ENCODE results near the gene ZCCHC4. TPM values are rescaled to one million over a fixed set of nuclear protein-coding genes. Genes with fewer than 3 reads are reported as not detected.

The ZCCHC4 gene
- total RNA-seq, 3 donors from 2014 or later: 10.7 to 32.1 (median 18.7) TPM

DNA sequence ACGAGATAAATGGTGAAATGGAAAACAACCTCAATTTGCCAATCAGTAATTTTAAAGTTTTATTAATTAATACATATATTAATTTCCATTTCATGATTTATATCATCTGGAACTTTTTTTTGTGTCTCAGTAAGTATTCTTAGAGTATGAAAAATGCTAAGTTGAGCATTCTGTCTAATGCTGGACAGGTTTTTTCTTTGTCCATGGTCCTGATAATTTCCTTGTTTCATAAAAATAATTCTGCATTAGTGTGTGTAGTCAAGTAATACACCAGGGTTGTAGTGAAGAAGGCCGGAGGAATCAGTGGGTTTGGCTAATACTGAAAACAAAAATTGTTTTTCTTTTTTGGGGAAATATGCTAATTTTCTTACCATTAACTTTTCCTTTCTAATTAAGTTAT, 74.4 kb downstream of the ZCCHC4 start:
- Histone ChIP-seq H3K4me3 (no peak overlapping the region), H3K36me3 (peaks cover 18% of the 10 kb centered on the region), H3K9me3 (no peaks in the 10 kb centered on the region), H3K27ac (no peak overlapping the region), H3K4me1 (no peaks in the 10 kb centered on the region), H3K27me3 (no peaks in the 10 kb centered on the region)
- TF ChIP-seq POLR2AphosphoS5 (IDR thresholded peaks at IDR 0.05) (no peak), POLR2A (IDR thresholded peaks at IDR 0.05) (no peak)
- TF ChIP-seq, protein P1, sequence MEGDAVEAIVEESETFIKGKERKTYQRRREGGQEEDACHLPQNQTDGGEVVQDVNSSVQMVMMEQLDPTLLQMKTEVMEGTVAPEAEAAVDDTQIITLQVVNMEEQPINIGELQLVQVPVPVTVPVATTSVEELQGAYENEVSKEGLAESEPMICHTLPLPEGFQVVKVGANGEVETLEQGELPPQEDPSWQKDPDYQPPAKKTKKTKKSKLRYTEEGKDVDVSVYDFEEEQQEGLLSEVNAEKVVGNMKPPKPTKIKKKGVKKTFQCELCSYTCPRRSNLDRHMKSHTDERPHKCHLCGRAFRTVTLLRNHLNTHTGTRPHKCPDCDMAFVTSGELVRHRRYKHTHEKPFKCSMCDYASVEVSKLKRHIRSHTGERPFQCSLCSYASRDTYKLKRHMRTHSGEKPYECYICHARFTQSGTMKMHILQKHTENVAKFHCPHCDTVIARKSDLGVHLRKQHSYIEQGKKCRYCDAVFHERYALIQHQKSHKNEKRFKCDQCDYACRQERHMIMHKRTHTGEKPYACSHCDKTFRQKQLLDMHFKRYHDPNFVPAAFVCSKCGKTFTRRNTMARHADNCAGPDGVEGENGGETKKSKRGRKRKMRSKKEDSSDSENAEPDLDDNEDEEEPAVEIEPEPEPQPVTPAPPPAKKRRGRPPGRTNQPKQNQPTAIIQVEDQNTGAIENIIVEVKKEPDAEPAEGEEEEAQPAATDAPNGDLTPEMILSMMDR (IDR thresholded peaks at IDR 0.05): no peak
- intact Hi-C loops (cut with DNase I; ENCODE audit: low total_unique reads): no loop called here
- DNase-seq (ENCODE audit: low spot score in 2 of 2): no peak

DNA sequence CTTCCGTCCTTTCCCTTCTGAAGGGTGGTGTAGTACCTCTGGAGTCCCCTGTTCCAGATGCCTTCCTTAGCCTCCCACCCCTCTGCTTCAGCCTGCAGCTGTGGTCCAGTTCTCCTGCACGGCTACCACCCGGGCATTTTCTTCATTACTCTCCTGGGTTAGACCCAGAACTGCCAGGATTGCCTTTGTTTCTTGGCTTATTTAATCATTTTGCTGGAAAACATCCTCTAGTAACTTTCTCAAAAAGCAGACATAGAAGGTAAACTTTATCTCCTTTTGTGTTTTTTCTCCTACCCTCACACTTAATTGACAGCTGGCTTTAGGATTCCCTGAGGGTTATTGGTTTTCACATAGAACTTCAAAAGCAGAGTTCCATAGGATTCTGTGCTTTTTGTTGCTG, 84.7 kb downstream of the ZCCHC4 start:
- no peak for DNase-seq (ENCODE audit: low spot score in 2 of 2)
- H3K9me3 ChIP-seq: no peaks in the 10 kb centered on the region
- H3K36me3 ChIP-seq: peaks cover 14% of the 10 kb centered on the region
- no peak overlapping the region for H3K27ac ChIP-seq
- no peaks in the 10 kb centered on the region for H3K27me3 ChIP-seq
- H3K4me1 ChIP-seq: no peaks in the 10 kb centered on the region
- H3K4me3 ChIP-seq: no peak overlapping the region
- TF ChIP-seq, protein P1 (IDR thresholded peaks at IDR 0.05): no peak
- no peak for TF ChIP-seq POLR2A (IDR thresholded peaks at IDR 0.05)
- no peak for TF ChIP-seq POLR2AphosphoS5 (IDR thresholded peaks at IDR 0.05)
- intact Hi-C loops (cut with DNase I; ENCODE audit: low total_unique reads): no loop called here

GRCh38 chr4:25399510-25399909, 86.9 kb downstream of the ZCCHC4 start:
- Histone ChIP-seq H3K9me3 (no peaks in the 10 kb centered on the region), H3K36me3 (peaks cover 6% of the 10 kb centered on the region), H3K27me3 (no peaks in the 10 kb centered on the region), H3K4me1 (no peaks in the 10 kb centered on the region), H3K27ac (no peak overlapping the region), H3K4me3 (no peak overlapping the region)
- intact Hi-C loops (cut with DNase I; ENCODE audit: low total_unique reads): no loop called here
- TF ChIP-seq, protein P1 (IDR thresholded peaks at IDR 0.05): no peak
- TF ChIP-seq POLR2AphosphoS5 (IDR thresholded peaks at IDR 0.05) (no peak), POLR2A (IDR thresholded peaks at IDR 0.05) (no peak)
- no peak for DNase-seq (ENCODE audit: low spot score in 2 of 2)

DNA sequence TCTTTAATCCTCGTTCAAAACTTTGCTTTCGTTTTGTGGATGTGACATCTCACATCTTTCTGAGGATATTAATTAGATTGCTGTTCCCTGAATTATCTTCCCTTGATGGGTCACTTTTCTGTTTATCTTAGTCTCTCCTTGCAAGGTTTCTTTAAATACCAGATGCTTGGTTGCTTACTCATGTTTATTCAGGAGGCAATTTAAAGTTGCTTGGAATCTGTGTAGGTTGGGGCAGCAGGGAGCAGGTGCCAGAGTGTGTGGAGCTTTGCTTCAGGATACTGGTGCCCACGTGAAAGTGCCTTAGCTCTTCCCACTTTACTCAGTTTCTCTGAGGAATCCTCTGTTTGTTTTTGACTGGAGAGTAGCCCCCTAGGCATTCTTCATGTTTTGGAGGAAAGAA, 88.5 kb downstream of the ZCCHC4 start:
- no peaks in the 10 kb centered on the region for H3K9me3 ChIP-seq
- intact Hi-C loops (cut with DNase I; ENCODE audit: low total_unique reads): no loop called here
- peaks cover 6% of the 10 kb centered on the region for H3K36me3 ChIP-seq
- H3K27ac ChIP-seq: no peak overlapping the region
- no peak overlapping the region for H3K4me3 ChIP-seq
- H3K27me3 ChIP-seq: no peaks in the 10 kb centered on the region
- TF ChIP-seq POLR2A (IDR thresholded peaks at IDR 0.05) (no peak), POLR2AphosphoS5 (IDR thresholded peaks at IDR 0.05) (no peak)
- TF ChIP-seq, protein P1 (IDR thresholded peaks at IDR 0.05): no peak
- DNase-seq (ENCODE audit: low spot score in 2 of 2): no peak
- H3K4me1 ChIP-seq: no peaks in the 10 kb centered on the region

- Histone ChIP-seq H3K9me3 (no peaks in the 10 kb centered on the region), H3K36me3 (no peaks in the 10 kb centered on the region), H3K4me1 (no peaks in the 10 kb centered on the region), H3K27me3 (no peaks in the 10 kb centered on the region), H3K27ac (no peak overlapping the region), H3K4me3 (no peak overlapping the region)
- TF ChIP-seq POLR2AphosphoS5 (IDR thresholded peaks at IDR 0.05) (no peak), POLR2A (IDR thresholded peaks at IDR 0.05) (no peak)
- TF ChIP-seq, protein P1 (IDR thresholded peaks at IDR 0.05): no peak
- intact Hi-C loops (cut with DNase I; ENCODE audit: low total_unique reads): no loop called here
- DNase-seq (ENCODE audit: low spot score in 2 of 2): no peak
Measured at GRCh38 chr4:25402521-25402920, 89.9 kb downstream of the ZCCHC4 start.
